ENCODE data around the gene PDLIM3. TPM values are rescaled to one million over a fixed set of nuclear protein-coding genes. Genes with fewer than 3 reads are reported as not detected.

PDLIM3 gene
- total and polyA plus RNA-seq, 2 of the 4 experiments (the other 2 are of a cell fraction), result 6.4 to 11.7 TPM

- Histone ChIP-seq H2BK5ac (ENCODE audit: low read depth, low read length, poor library complexity, severe bottlenecking) (peak overlapping the region; percentile 25), H3K4me2 (ENCODE audit: low read depth, low read length) (peak overlapping the region; percentile 95), H3K56ac (ENCODE audit: extremely low read depth, insufficient read depth, low read length) (no peak overlapping the region), H3K9me1 (ENCODE audit: insufficient read depth, low read length) (no peaks in the 10 kb centered on the region; the same call in 1 of the 2 replicates), H4K8ac (ENCODE audit: low read depth in 2 of 2, low read length in 2 of 2) (peak overlapping the region; percentile 22 to 32; a peak in 1 of 4 replicates), H3K4ac (ENCODE audit: low read depth, low read length) (peak overlapping the region; percentile 26), H3K36me3 (ENCODE audit: control insufficient read depth, insufficient read depth, low read length) (peaks cover 2% of the 10 kb centered on the region; the same call in 1 of the 2 replicates), H3K4me1 (ENCODE audit: control insufficient read depth, insufficient read depth, low read length) (peaks cover 15% of the 10 kb centered on the region), H2BK20ac (ENCODE audit: low read depth, low read length) (peak overlapping the region; percentile 58), H3K18ac (ENCODE audit: low read depth, low read length) (peak overlapping the region; percentile 56), H2AFZ (replicated peaks; ENCODE audit: low read length, poor library complexity) (peak overlapping the region; percentile 33), H2AK9ac (replicated peaks; ENCODE audit: low read depth, low read length, poor library complexity) (no peak overlapping the region), H3K9ac (ENCODE audit: low read depth, low read length) (no peak overlapping the region), H4K5ac (ENCODE audit: low read depth, low read length) (peak overlapping the region; percentile 72), H3K4me3 (ENCODE audit: insufficient read depth, low read depth, low read length) (no peak overlapping the region), H3K27me3 (ENCODE audit: control insufficient read depth, insufficient read depth, low read length) (no peaks in the 10 kb centered on the region), H4K20me1 (ENCODE audit: insufficient read depth, low read length) (no peaks in the 10 kb centered on the region), H3K23ac (ENCODE audit: low read depth, low read length) (peak overlapping the region; percentile 41; the same call in 1 of the 2 replicates), H4K91ac (ENCODE audit: insufficient read depth, low read depth, low read length) (no peak overlapping the region), H2BK120ac (ENCODE audit: low read depth, low read length) (peak overlapping the region; percentile 80), H2AK5ac (ENCODE audit: low read depth, low read length) (0 out of 2 replicates have a peak overlapping the region, but pooled peaks have one; percentile 56), H2BK15ac (ENCODE audit: low read depth, low read length) (peak overlapping the region; percentile 66; the same call in 1 of the 3 replicates), H3K27ac (ENCODE audit: insufficient read depth, low read length) (peak overlapping the region; percentile 62), H3K9me3 (ENCODE audit: control insufficient read depth, insufficient read depth, low read length) (no peaks in the 10 kb centered on the region), H3K14ac (replicated peaks; ENCODE audit: low read depth, low read length) (0 out of 2 replicates have a peak overlapping the region, but pooled peaks have one; percentile 10), H3K79me1 (ENCODE audit: low read depth in 1 of 2, low read length in 2 of 2) (no peaks in the 10 kb centered on the region)
- no TSS peak for BruUV-seq (replicated peaks)
- intact Hi-C loops (cut with micrococcal nuclease), result no loop called here
- dilution Hi-C loops (cut with HindIII; ENCODE audit: low sequenced_read_pairs, unreplicated experiment), result no loop called here
- DNase-seq (peak; percentile 81), ATAC-seq (ENCODE audit: low read depth) (peak; percentile 96)
- CTCF ChIA-PET, result no interaction called here
- POLR2A ChIA-PET (ENCODE audit: unreplicated experiment), result no interaction called here
- in situ Hi-C loops (cut with MboI; ENCODE audit: low sequenced_read_pairs), result no loop called here
- TF ChIP-seq MAFK (IDR thresholded peaks at IDR 0.05; ENCODE audit: low read depth, low read length) (no peak), CEBPB (IDR thresholded peaks at IDR 0.05; ENCODE audit: low read depth, low read length) (no peak), CHD1 (IDR thresholded peaks at IDR 0.05; ENCODE audit: low read depth, low read length) (no peak), MXI1 (IDR thresholded peaks at IDR 0.05; ENCODE audit: borderline replicate concordance, low read depth, low read length) (no peak), NFE2L2 (IDR thresholded peaks at IDR 0.05; ENCODE audit: low read depth, low read length) (no peak), ELK1 (IDR thresholded peaks at IDR 0.05; ENCODE audit: borderline replicate concordance, low read depth, low read length) (no peak), RAD21 (IDR thresholded peaks at IDR 0.05; ENCODE audit: low read length) (no peak)
- TF ChIP-seq, protein P1, sequence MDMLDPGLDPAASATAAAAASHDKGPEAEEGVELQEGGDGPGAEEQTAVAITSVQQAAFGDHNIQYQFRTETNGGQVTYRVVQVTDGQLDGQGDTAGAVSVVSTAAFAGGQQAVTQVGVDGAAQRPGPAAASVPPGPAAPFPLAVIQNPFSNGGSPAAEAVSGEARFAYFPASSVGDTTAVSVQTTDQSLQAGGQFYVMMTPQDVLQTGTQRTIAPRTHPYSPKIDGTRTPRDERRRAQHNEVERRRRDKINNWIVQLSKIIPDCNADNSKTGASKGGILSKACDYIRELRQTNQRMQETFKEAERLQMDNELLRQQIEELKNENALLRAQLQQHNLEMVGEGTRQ (IDR thresholded peaks at IDR 0.05; ENCODE audit: low read depth, low read length), result no peak
- WGBS, 2 experiments (ENCODE audit: extremely low coverage in 2 of 2, insufficient read length in 1 of 2), result 25 to 100% methylated on average over 1 to 2 of the region's 3 CpGs
Observed at GRCh38 chr4:185512516-185512915, 22.8 kb downstream of the PDLIM3 start.

Data from IMR-90 (cell line).